CD14-positive monocyte (primary cell): ENCODE results near the gene PRRC2B. TPM values are rescaled to one million over a fixed set of nuclear protein-coding genes. Genes with fewer than 3 reads are reported as not detected.

Source experiments
- DNase-seq, 3 donors: peaks; one replicate each; pipeline ENCODE4 v3.0.0-alpha.2; 2011 to 2022
- H2AFZ ChIP-seq: 2 replicates; pipeline ENCODE4 v1.6.0; 2012; ENCODE audit warnings: mild to moderate bottlenecking, low read depth, low read length, inconsistent platforms; ENCODE audit not compliant: insufficient read depth, poor library complexity, severe bottlenecking
- H3K27ac ChIP-seq, 2 donors: 1 replicate in 1 of 2; 2 replicates in 1 of 2; pipeline ENCODE4 v1.5.1; 2012 to 2013; ENCODE audit warnings: low read length in 2 of 2, control low read depth in 1 of 2, inconsistent platforms in 1 of 2, low read depth in 1 of 2, mild to moderate bottlenecking in 1 of 2
- H3K27me3 ChIP-seq, 2 donors: one replicate each; pipeline versions ENCODE4 v1.6.0 to v1.6.1; 2011 to 2013; ENCODE audit warnings: low read length in 2 of 2; ENCODE audit not compliant: control insufficient read depth in 2 of 2, insufficient read depth in 2 of 2
- H3K36me3 ChIP-seq, 2 donors: replicated peaks in 1 of 2; 1 replicate in 1 of 2; 2 replicates in 1 of 2; pipeline versions ENCODE4 v1.5.1 to v1.6.1; 2012 to 2013; ENCODE audit warnings: low read length in 2 of 2, control low read depth in 1 of 2, inconsistent platforms in 1 of 2, mild to moderate bottlenecking in 1 of 2; ENCODE audit not compliant: insufficient read depth in 2 of 2, control insufficient read depth in 1 of 2
- H3K4me1 ChIP-seq, 2 donors: 1 replicate in 1 of 2; 2 replicates in 1 of 2; pipeline versions ENCODE4 v1.5.1 to v1.6.1; 2012 to 2013; ENCODE audit warnings: low read length in 2 of 2, control low read depth in 1 of 2, inconsistent platforms in 1 of 2, mild to moderate bottlenecking in 1 of 2, moderate library complexity in 1 of 2; ENCODE audit not compliant: insufficient read depth in 2 of 2, control insufficient read depth in 1 of 2
- H3K4me2 ChIP-seq: replicated peaks from 2 replicates; pipeline ENCODE3; 2012; ENCODE audit warnings: low read length, moderate library complexity, mild to moderate bottlenecking; ENCODE audit not compliant: poor library complexity, severe bottlenecking; ENCODE audit errors: extremely low read depth
- H3K4me3 ChIP-seq, 3 experiments: fragments of 200-600 bp in 1 of 3; sonication (generic) in 1 of 3; replicated peaks in 1 of 3; 1 replicate in 2 of 3; 2 replicates in 1 of 3; pipeline ENCODE4 v1.5.1; 2011 to 2013; ENCODE audit warnings: low read length in 3 of 3, mild to moderate bottlenecking in 3 of 3, control low read depth in 2 of 3, low read depth in 2 of 3, inconsistent platforms in 1 of 3, moderate library complexity in 1 of 3
- H3K79me2 ChIP-seq: 2 replicates; pipeline ENCODE4 v1.6.0; 2012; ENCODE audit warnings: mild to moderate bottlenecking, control low read depth, inconsistent platforms, low read length, moderate library complexity; ENCODE audit not compliant: insufficient read depth
- H3K9ac ChIP-seq: 2 replicates; pipeline ENCODE4 v1.6.0; 2017; ENCODE audit warnings: low read length, mild to moderate bottlenecking; ENCODE audit not compliant: insufficient read depth, poor library complexity, severe bottlenecking
- H3K9me3 ChIP-seq, 2 donors: replicated peaks in 1 of 2; 1 replicate in 1 of 2; 2 replicates in 1 of 2; pipeline versions ENCODE4 v1.5.1 to v1.6.1; 2012 to 2013; ENCODE audit warnings: low read length in 2 of 2, control low read depth in 1 of 2; ENCODE audit not compliant: control insufficient read depth in 1 of 2, insufficient read depth in 1 of 2
- H4K20me1 ChIP-seq: 2 replicates; pipeline ENCODE4 v1.6.0; 2012; ENCODE audit warnings: mild to moderate bottlenecking, low read length, control low read depth, moderate library complexity; ENCODE audit not compliant: insufficient read depth
- H3K27ac Mint-ChIP-seq, 7 donors: one replicate each; pipeline ENCODE4 v1.8.0; 2020; ENCODE audit warnings: mild to moderate bottlenecking in 7 of 7, mixed read lengths in 7 of 7, moderate library complexity in 6 of 7, inconsistent platforms in 2 of 7
- H3K27me3 Mint-ChIP-seq, 3 donors: one replicate each; pipeline ENCODE4 v1.8.0; 2021 to 2022; ENCODE audit warnings: low read depth in 3 of 3, mild to moderate bottlenecking in 3 of 3, mixed read lengths in 3 of 3, moderate library complexity in 3 of 3, inconsistent platforms in 1 of 3
- H3K36me3 Mint-ChIP-seq, 2 donors: one replicate each; pipeline ENCODE4 v1.8.0; 2020; ENCODE audit warnings: mixed read lengths in 2 of 2, inconsistent platforms in 1 of 2, mild to moderate bottlenecking in 1 of 2
- H3K4me1 Mint-ChIP-seq: one replicate; pipeline ENCODE4 v1.8.0; 2020; ENCODE audit warnings: mild to moderate bottlenecking, mixed read lengths
- H3K4me3 Mint-ChIP-seq, 2 donors: one replicate each; pipeline ENCODE4 v1.8.0; 2020; ENCODE audit warnings: mild to moderate bottlenecking in 2 of 2, mixed read lengths in 2 of 2, moderate library complexity in 1 of 2
- H3K9me3 Mint-ChIP-seq, 7 donors: one replicate each; pipeline ENCODE4 v1.8.0; 2020 to 2022; ENCODE audit warnings: mixed read lengths in 7 of 7, mild to moderate bottlenecking in 6 of 7, moderate library complexity in 6 of 7, inconsistent platforms in 2 of 7
- WGBS: methylation state at CpG from one replicate; pipeline ENCODE4 v1.1.5; 2013; ENCODE audit warnings: missing lambda C conversion rate; ENCODE audit not compliant: insufficient coverage; 5-methylcytosine and 5-hydroxymethylcytosine counted together
- intact Hi-C, 2 donors: fragments of 100-400 bp; cut with micrococcal nuclease; formaldehyde crosslinking; loops; one replicate each; pipeline versions ENCODE4 v1.15.0 to v1.15.1; 2023
- polyA plus RNA-seq, 3 donors: library from polyadenylated mRNA; depleted of rRNA in 1 of 3; unstranded in 2 of 3; stranded (reverse) in 1 of 3; fragments of 300-500 nt in 2 of 3; fragments of >200 nt in 1 of 3; fragmentation: Illumina TruSeq in 2 of 3; gene quantifications; 1 replicate in 2 of 3; 2 replicates in 1 of 3; pipeline ENCODE4 v1.2.3, GENCODE V29; 2012 to 2021
- TF ChIP-seq, protein P1 (sequence below): fragments of 200-600 bp; IDR thresholded peaks from one replicate; pipeline ENCODE4 v1.8.0; 2022; ENCODE audit warnings: antibody characterized with exemption, mild to moderate bottlenecking

PRRC2B gene
- polyA plus RNA-seq, 3 donors: 2.8 to 36.2 (median 8.6) TPM

DNA sequence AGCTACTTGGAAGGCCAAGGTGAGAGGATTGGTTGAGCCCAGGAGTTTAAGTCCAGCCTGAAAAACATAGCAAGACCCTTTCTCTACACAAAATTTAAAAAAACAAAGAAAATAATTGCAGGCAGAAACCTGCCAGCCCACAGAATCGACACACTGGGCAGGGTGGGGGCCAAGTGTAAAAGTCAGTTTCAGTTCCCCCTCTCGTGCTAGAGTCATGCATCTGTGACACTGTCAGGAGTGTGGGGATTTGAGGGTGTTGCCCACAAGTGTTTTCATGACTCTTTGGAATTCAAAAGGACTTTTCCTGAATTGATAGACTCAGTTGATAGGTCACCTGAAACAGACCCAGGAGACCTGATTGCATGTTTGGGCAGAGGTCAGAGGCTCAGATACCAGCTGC, 47.6 kb downstream of the PRRC2B start:
- WGBS: 0% methylated on average over 1 of the region's 2 CpGs
- intact Hi-C loops: no loop called here
- H2AFZ ChIP-seq: no peak overlapping the region
- no peak overlapping the region for H3K4me3 ChIP-seq
- Mint-ChIP-seq H3K4me3 (no peak overlapping the region), H3K27me3 (no peaks in the 10 kb centered on the region), H3K36me3 (peaks cover 76 to 95% of the 10 kb centered on the region in 2 donors), H3K27ac (peak overlapping the region; percentile 8 to 79 (median 49)), H3K9me3 (no peaks in the 10 kb centered on the region), H3K4me1 (peaks cover 14% of the 10 kb centered on the region)
- H3K9me3 ChIP-seq: no peaks in the 10 kb centered on the region
- peaks cover 73 to 93% of the 10 kb centered on the region in 2 donors for H3K36me3 ChIP-seq
- TF ChIP-seq, protein P1, sequence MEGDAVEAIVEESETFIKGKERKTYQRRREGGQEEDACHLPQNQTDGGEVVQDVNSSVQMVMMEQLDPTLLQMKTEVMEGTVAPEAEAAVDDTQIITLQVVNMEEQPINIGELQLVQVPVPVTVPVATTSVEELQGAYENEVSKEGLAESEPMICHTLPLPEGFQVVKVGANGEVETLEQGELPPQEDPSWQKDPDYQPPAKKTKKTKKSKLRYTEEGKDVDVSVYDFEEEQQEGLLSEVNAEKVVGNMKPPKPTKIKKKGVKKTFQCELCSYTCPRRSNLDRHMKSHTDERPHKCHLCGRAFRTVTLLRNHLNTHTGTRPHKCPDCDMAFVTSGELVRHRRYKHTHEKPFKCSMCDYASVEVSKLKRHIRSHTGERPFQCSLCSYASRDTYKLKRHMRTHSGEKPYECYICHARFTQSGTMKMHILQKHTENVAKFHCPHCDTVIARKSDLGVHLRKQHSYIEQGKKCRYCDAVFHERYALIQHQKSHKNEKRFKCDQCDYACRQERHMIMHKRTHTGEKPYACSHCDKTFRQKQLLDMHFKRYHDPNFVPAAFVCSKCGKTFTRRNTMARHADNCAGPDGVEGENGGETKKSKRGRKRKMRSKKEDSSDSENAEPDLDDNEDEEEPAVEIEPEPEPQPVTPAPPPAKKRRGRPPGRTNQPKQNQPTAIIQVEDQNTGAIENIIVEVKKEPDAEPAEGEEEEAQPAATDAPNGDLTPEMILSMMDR: no peak
- DNase-seq: peak; percentile 23 to 70 (median 31)
- no peak overlapping the region for H3K4me2 ChIP-seq
- peaks cover 10 to 13% of the 10 kb centered on the region in 2 donors for H3K4me1 ChIP-seq
- peaks cover 19% of the 10 kb centered on the region for H3K79me2 ChIP-seq
- no peaks in the 10 kb centered on the region for H3K27me3 ChIP-seq
- peak overlapping the region in 1 of 2 donors; percentile 66 for H3K27ac ChIP-seq
- peaks cover 48% of the 10 kb centered on the region for H4K20me1 ChIP-seq
- H3K9ac ChIP-seq: no peak overlapping the region

DNA sequence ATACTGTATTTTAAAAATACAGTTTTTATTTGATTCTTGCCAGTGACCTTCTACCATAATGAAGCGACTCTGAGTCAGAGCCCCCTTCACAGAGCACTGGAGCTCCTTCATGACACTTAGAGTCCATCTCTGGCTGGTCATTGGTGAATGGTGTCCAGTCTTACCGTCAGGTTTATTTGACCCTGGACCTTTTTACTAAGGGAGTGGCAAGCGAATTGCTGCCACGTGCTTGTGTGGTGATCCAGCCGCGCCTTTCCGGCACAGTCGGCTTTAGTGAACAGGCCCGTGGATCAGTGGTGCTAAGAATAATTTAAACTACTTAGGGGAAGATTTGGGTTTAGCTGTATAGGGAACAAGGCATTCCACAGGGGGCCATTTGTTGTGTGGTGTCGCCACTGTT, 48.5 kb downstream of the PRRC2B start:
- Histone ChIP-seq H4K20me1 (peaks cover 43% of the 10 kb centered on the region), H3K9me3 (no peaks in the 10 kb centered on the region), H3K4me2 (no peak overlapping the region), H3K4me3 (no peak overlapping the region), H3K9ac (no peak overlapping the region), H3K79me2 (peaks cover 19% of the 10 kb centered on the region), H3K4me1 (peaks cover 10 to 13% of the 10 kb centered on the region in 2 donors), H2AFZ (no peak overlapping the region), H3K27me3 (no peaks in the 10 kb centered on the region), H3K27ac (peak overlapping the region in 1 of 2 donors; percentile 66), H3K36me3 (peaks cover 73 to 93% of the 10 kb centered on the region in 2 donors)
- H3K4me1 Mint-ChIP-seq: peaks cover 14% of the 10 kb centered on the region
- TF ChIP-seq, protein P1: no peak
- H3K27ac Mint-ChIP-seq: peak overlapping the region in 4 of 7 donors; percentile 19 to 79 (median 58)
- intact Hi-C loops: no loop called here
- 83% methylated on average over 7 of the region's 10 CpGs for WGBS
- DNase-seq: no peak
- no peaks in the 10 kb centered on the region for H3K9me3 Mint-ChIP-seq
- H3K27me3 Mint-ChIP-seq: no peaks in the 10 kb centered on the region
- no peak overlapping the region for H3K4me3 Mint-ChIP-seq
- peaks cover 76 to 95% of the 10 kb centered on the region in 2 donors for H3K36me3 Mint-ChIP-seq
